MM.1S (cell line): Measurements from ENCODE around the gene KRTAP10-1.

Source experiments
- DNase-seq: peaks from one replicate; pipeline ENCODE4 v3.0.0-alpha.2; 2015
- H2AFZ ChIP-seq: fragments of 300-600 bp; sonication (generic); 2 replicates; pipeline ENCODE4 v1.6.0; 2016; ENCODE audit warnings: antibody characterized with exemption, low read length
- H3F3A ChIP-seq: fragments of 300-600 bp; sonication (generic); 2 replicates; pipeline ENCODE4 v1.6.1; 2016; ENCODE audit warnings: mild to moderate bottlenecking, antibody characterized with exemption, low read length, moderate library complexity, mixed read lengths; ENCODE audit not compliant: insufficient read depth
- H3K27ac ChIP-seq: fragments of 300-600 bp; sonication (generic); 2 replicates; pipeline ENCODE4 v1.5.1; 2016; ENCODE audit warnings: mild to moderate bottlenecking, low read length
- H3K27me3 ChIP-seq: fragments of 300-600 bp; sonication (generic); replicated peaks from 2 replicates; pipeline ENCODE4 v1.6.0; 2016; ENCODE audit warnings: low read length; ENCODE audit not compliant: insufficient read depth
- H3K36me3 ChIP-seq: fragments of 300-600 bp; sonication (generic); replicated peaks from 2 replicates; pipeline ENCODE4 v1.6.1; 2016; ENCODE audit warnings: mild to moderate bottlenecking, low read length, mixed read lengths; ENCODE audit not compliant: insufficient read depth
- H3K4me1 ChIP-seq: fragments of 300-600 bp; sonication (generic); 2 replicates; pipeline ENCODE4 v1.6.1; 2016; ENCODE audit warnings: low read length, mixed read lengths
- H3K4me2 ChIP-seq: fragments of 300-600 bp; sonication (generic); 2 replicates; pipeline ENCODE4 v1.6.0; 2016; ENCODE audit warnings: low read depth, low read length
- H3K4me3 ChIP-seq: fragments of 300-600 bp; sonication (generic); 2 replicates; pipeline ENCODE4 v1.5.1; 2016; ENCODE audit warnings: low read length, mixed read lengths
- H3K79me2 ChIP-seq: fragments of 300-600 bp; sonication (generic); 2 replicates; pipeline ENCODE4 v1.6.1; 2016; ENCODE audit warnings: mixed run types, low read length, mixed read lengths
- H3K9ac ChIP-seq: fragments of 300-600 bp; sonication (generic); 2 replicates; pipeline ENCODE4 v1.6.1; 2016; ENCODE audit warnings: low read length, mixed read lengths
- H3K9me2 ChIP-seq: fragments of 300-600 bp; sonication (generic); replicated peaks from 2 replicates; pipeline ENCODE4 v1.6.1; 2016; ENCODE audit warnings: mild to moderate bottlenecking, low read length, mixed read lengths; ENCODE audit not compliant: insufficient read depth
- H3K9me3 ChIP-seq: fragments of 300-600 bp; sonication (generic); replicated peaks from 2 replicates; pipeline ENCODE4 v1.6.1; 2016; ENCODE audit warnings: mild to moderate bottlenecking, low read length, mixed read lengths; ENCODE audit not compliant: insufficient read depth
- H4K20me1 ChIP-seq: fragments of 300-600 bp; sonication (generic); 2 replicates; pipeline ENCODE4 v1.6.1; 2016; ENCODE audit warnings: mild to moderate bottlenecking, low read length, moderate library complexity, mixed read lengths; ENCODE audit not compliant: insufficient read depth
- CTCF ChIP-seq: fragments of 300-600 bp; sonication (generic); IDR thresholded peaks from 2 replicates; pipeline ENCODE4 v1.5.1; 2016; ENCODE audit warnings: antibody characterized with exemption, low read length, mixed read lengths
- EZH2 ChIP-seq: fragments of 300-600 bp; sonication (generic); optimal IDR thresholded peaks from 2 replicates; pipeline ENCODE3; 2017; ENCODE audit warnings: low read depth, mild to moderate bottlenecking, antibody characterized with exemption, low read length, mixed read lengths
- EZH2phosphoT487 ChIP-seq: fragments of 300-600 bp; sonication (generic); IDR thresholded peaks from 2 replicates; pipeline ENCODE4 v1.6.1; 2018; ENCODE audit warnings: antibody characterized with exemption, low read length

KRTAP10-1 gene

GRCh38 chr21:44539046-44539445 is 949 bp downstream of the KRTAP10-1 start:
- no peak overlapping the region for H3K9ac ChIP-seq
- peaks cover 92% of the 10 kb centered on the region for H3K27me3 ChIP-seq
- H2AFZ ChIP-seq: no peak overlapping the region
- H3K9me2 ChIP-seq: no peaks in the 10 kb centered on the region
- no peaks in the 10 kb centered on the region for H3K4me1 ChIP-seq
- H3K27ac ChIP-seq: no peak overlapping the region
- no peak overlapping the region for H3K4me3 ChIP-seq
- H3K4me2 ChIP-seq: no peak overlapping the region
- no peaks in the 10 kb centered on the region for H3K79me2 ChIP-seq
- TF ChIP-seq CTCF (no peak), EZH2 (no peak), EZH2phosphoT487 (no peak)
- no peaks in the 10 kb centered on the region for H3K9me3 ChIP-seq
- H3K36me3 ChIP-seq: no peaks in the 10 kb centered on the region
- DNase-seq: no peak
- no peaks in the 10 kb centered on the region for H4K20me1 ChIP-seq
- no peaks in the 10 kb centered on the region for H3F3A ChIP-seq

- H3K9ac ChIP-seq: no peak overlapping the region
- H3K4me3 ChIP-seq: no peak overlapping the region
- no peaks in the 10 kb centered on the region for H3K36me3 ChIP-seq
- H3K27me3 ChIP-seq: peaks cover 88% of the 10 kb centered on the region
- no peaks in the 10 kb centered on the region for H3K79me2 ChIP-seq
- no peak for DNase-seq
- no peak overlapping the region for H3K27ac ChIP-seq
- no peaks in the 10 kb centered on the region for H3K9me2 ChIP-seq
- no peaks in the 10 kb centered on the region for H3K9me3 ChIP-seq
- H3K4me2 ChIP-seq: no peak overlapping the region
- no peak overlapping the region for H2AFZ ChIP-seq
- TF ChIP-seq CTCF (no peak), EZH2 (no peak), EZH2phosphoT487 (no peak)
- no peaks in the 10 kb centered on the region for H3K4me1 ChIP-seq
- no peaks in the 10 kb centered on the region for H4K20me1 ChIP-seq
- H3F3A ChIP-seq: no peaks in the 10 kb centered on the region
Observed at GRCh38 chr21:44537930-44538911, 1.8 kb downstream of the KRTAP10-1 start.

- H3K36me3 ChIP-seq: no peaks in the 10 kb centered on the region
- H3K27me3 ChIP-seq: peaks cover 88% of the 10 kb centered on the region
- no peaks in the 10 kb centered on the region for H3K79me2 ChIP-seq
- no peak for DNase-seq
- H4K20me1 ChIP-seq: no peaks in the 10 kb centered on the region
- no peak overlapping the region for H2AFZ ChIP-seq
- TF ChIP-seq CTCF (no peak), EZH2phosphoT487 (no peak), EZH2 (no peak)
- H3K4me3 ChIP-seq: no peak overlapping the region
- no peaks in the 10 kb centered on the region for H3F3A ChIP-seq
- H3K9me2 ChIP-seq: no peaks in the 10 kb centered on the region
- H3K9me3 ChIP-seq: no peaks in the 10 kb centered on the region
- no peak overlapping the region for H3K4me2 ChIP-seq
- no peak overlapping the region for H3K27ac ChIP-seq
- no peak overlapping the region for H3K9ac ChIP-seq
- no peaks in the 10 kb centered on the region for H3K4me1 ChIP-seq
Observed at GRCh38 chr21:44535963-44536362, 4.0 kb downstream of the KRTAP10-1 start.
